ENCODE measurements around the gene PLEKHG5.

Gene PLEKHG5

DNA sequence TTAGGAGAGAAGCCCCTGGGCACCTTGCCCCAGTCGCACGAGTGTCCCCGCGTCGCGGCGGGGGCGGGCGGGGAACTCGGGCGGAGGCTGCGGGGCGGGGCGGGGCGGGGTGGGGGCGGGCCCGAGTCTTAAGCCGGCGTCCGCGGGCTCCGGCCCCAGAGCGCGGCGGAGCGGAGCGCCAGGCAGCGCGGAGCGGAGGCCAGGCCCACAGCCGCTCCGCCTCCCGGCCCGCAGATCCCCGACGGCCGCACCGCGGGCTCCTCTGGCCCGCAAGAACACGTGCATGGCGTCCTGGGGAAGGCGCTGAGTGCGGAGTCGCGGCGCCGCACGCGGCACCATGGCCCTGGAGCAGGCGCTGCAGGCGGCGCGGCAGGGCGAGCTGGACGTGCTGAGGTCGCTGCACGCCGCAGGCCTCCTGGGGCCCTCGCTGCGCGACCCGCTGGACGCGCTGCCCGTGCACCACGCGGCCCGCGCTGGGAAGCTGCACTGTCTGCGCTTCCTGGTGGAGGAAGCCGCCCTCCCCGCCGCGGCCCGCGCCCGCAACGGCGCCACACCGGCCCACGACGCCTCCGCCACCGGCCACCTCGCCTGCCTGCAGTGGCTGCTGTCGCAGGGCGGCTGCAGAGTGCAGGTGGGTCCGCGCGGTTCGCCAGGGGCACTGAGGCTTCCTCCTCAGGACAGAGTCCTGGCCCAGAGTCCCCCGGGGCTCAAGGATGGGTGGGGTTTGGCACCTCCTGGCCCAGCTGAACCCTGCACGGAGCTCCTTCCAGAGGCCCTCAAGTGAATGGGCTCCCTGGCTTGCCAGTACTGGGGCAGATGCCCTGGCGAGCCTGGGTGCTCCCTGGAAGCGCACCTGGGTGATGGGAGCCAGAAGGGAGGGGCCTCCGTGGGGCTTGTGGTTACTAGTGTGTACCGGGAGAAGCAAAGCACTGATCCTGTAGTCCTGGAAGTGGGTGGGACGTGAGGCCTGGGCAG is 66.6 kb downstream of the PLEKHG5 start, which contains the start of gene ESPN:
ESPN (plus strand) TSS at position 158 of the 975 bp plus-strand sequence; CDS start at position 338, 180 bp downstream.
- no peak for DNase-seq (ENCODE audit: low read depth in 2 of 2)

- DNase-seq (ENCODE audit: low read depth in 2 of 2) = no peak
Measured at GRCh38 chr1:6424000-6424565, 67.4 kb downstream of the PLEKHG5 start.

- DNase-seq (ENCODE audit: low read depth in 2 of 2) = peak; percentile 47 to 66
Measured at GRCh38 chr1:6423321-6423999, 68.0 kb downstream of the PLEKHG5 start.

- no peak for DNase-seq (ENCODE audit: low read depth in 2 of 2)
Measured at GRCh38 chr1:6421266-6421665, 70.2 kb downstream of the PLEKHG5 start.

- DNase-seq (ENCODE audit: low read depth in 2 of 2) = no peak
Measured at GRCh38 chr1:6420454-6421042, 70.9 kb downstream of the PLEKHG5 start.

GRCh38 chr1:6419804-6420453 is 71.5 kb downstream of the PLEKHG5 start, which contains the start of gene HES2:
HES2 (minus strand) TSS chr1:6419919; CDS start chr1:6419820, 99 bp downstream.
- DNase-seq (ENCODE audit: low read depth in 2 of 2) = no peak

DNA sequence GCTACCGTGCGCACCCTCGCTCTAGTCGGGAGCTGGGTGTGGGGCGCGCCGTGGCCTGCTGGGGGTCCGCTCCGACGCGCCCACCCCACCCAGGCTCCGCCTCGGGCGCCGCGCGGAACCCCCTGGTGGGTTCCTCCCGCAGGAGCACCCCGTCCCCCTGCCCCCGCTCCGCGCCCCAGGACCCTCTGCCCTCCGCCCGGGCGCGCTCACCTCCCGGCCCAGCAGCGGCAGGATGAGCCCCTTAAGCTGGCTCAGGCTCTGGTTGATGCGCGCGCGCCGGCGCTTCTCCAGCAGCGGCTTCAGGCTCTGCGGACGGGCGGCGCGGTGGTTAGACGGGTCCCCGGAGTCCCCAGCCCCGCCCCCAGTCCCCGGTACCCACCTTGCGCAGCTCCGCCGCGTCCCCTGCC is 72.1 kb downstream of the PLEKHG5 start:
- no peak for DNase-seq (ENCODE audit: low read depth in 2 of 2)

DNA sequence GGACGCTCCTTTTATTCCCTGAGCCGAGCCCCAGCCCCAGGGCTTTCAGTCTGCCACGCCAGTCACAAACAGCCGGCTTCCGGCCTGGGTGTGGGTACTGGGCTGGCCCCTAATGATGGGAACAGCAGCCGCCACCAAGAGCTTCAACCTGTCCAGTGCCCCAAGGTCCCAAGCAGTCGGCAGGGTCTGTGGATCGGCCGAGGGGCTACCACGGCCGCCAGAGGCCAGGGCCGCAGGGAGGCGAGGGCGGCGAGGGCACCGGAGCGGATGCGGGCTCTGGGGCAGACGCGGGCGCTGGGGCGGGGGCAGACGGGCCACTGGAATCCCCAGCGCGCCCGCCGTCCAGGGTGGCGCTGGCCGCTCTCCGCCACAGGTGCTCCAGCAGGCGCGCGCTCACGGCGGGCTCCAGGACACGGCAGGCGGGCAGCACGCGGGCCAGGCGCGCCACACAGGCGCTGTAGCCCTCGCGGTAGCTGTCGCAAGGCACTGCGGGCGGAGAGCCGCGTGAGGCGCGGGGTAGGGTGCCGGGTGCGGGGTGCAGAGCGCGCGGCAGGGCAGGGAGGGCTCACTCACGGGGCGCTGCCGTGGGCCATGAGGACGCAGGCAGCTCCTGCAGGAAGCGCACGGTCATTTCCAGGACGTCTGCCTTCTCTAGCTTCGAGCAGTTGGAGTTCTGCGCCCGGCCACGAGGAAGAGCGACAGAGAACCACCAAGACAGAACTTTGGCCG is 72.6 kb downstream of the PLEKHG5 start:
- DNase-seq (ENCODE audit: low read depth in 2 of 2) = no peak

- DNase-seq (ENCODE audit: low read depth in 2 of 2) = no peak
Measured at GRCh38 chr1:6417961-6418667, 73.4 kb downstream of the PLEKHG5 start.

Data from stimulated activated CD4-positive, alpha-beta T cell treated with anti-CD3 and anti-CD28 coated beads, Interleukin-12 subunit alpha, Interleukin-12 subunit beta, amount 100 ng/mL, for 24 hours (primary cell).